Germinal center (tissue), 1 donor: ENCODE measurements around the gene BRSK2.

ENCODE experiments used
- DNase-seq: peaks from one replicate; pipeline ENCODE4 v3.0.0; 2012; ENCODE audit warnings: mixed read lengths, low spot score

BRSK2 gene

DNA sequence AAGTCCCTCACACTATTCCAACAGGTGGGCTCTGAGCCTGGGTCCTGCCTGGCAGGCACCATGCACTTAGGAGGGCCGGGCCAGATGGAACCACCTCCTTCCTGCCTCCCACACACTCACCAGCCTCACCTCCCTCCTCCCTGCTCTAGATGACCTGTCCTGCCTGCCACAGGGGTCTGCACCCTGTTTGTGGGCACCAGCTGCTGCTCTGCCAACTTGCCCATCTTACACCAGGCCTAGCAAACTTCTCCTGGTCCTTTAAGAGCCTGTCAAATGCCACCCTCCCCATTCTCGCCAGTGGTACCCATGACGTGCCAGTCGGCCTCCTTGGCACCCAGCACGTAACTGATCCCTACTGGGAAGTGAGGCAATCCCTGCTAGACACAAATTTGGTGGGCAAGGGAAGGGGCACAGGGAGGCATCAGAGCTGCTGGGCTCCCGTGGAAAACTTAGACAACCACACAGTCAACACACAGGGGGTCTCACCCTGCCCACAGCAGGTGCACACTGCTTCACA, 93.8 kb downstream of the BRSK2 start:
- no peak for DNase-seq

DNA sequence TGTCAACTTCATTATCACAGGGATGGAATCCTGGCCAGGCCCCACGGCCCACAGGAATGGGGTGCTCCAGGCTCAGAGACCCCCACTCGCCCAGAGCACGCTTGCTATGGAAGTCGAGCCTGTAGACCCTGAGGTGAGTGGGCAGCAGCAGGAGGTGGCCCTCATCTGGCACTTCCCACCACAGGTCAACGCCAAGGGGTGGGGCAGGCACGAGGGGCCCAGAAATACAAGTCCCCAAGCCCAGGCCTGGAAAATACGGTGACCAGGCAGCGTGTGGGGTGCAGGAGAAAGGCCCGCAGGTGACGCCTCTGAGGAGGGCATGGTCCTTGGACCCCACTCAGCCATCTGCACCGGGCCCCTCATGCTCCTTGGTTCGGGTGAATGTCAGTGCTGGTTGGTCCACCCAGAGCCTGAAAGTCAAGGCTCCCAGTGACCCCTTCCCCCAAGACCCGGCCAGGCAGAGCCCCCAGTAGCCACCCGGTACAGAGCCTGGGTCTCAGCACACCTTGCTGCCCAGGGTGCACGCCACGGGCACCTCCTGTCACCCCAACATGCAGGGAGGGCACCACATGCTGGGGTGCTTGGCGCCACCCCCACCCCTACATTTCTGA, 94.4 kb downstream of the BRSK2 start:
- no peak for DNase-seq

- DNase-seq = no peak
Measured at GRCh38 chr11:1484695-1485503, 95.2 kb downstream of the BRSK2 start.

- DNase-seq = no peak
Measured at GRCh38 chr11:1485504-1485885, 95.8 kb downstream of the BRSK2 start.

GRCh38 chr11:1486054-1486825, 96.5 kb downstream of the BRSK2 start, which contains the start of gene MOB2:
Gene MOB2, minus strand, starts transcription at chr11:1486779. Its CDS starts 223 bp downstream, at chr11:1486556.
- no peak for DNase-seq

DNA sequence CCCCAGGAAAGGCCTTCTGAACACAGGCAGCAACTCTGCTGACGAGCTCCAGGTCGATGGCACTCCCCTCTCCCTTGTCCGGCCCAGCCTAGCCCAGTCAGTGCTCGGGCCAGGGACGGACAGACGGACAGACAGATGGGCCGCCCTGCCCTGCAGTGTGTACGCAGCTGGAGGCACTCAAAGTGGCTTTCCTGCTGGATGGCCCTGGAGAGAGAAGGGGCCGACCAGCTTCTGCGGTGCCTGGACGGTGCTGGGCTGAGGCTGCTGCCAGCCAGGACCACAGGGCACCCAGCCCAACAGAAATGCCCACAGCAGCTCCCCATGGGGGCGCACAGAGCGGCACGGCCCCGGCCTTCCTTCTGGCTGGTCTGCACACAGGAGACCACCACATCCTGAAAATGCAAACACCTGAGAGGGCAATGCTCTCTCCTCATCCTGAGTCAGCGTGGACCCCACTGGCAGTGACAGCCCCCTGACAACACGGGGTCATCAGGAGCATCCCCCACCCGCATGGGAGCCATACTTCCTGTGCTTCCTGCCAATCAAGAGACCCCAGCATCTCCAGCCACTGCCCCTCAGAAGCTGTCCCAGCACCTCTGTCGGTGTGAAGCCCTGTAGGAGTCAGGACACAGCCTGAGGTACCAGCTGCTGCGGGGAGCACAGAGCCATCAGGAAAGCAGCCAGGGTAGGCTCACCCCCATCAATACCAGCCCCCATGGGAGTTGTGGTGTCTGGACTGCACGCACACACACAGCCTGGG, 97.5 kb downstream of the BRSK2 start:
- no peak for DNase-seq

GRCh38 chr11:1487851-1488574, 98.3 kb downstream of the BRSK2 start:
- DNase-seq = no peak

DNA sequence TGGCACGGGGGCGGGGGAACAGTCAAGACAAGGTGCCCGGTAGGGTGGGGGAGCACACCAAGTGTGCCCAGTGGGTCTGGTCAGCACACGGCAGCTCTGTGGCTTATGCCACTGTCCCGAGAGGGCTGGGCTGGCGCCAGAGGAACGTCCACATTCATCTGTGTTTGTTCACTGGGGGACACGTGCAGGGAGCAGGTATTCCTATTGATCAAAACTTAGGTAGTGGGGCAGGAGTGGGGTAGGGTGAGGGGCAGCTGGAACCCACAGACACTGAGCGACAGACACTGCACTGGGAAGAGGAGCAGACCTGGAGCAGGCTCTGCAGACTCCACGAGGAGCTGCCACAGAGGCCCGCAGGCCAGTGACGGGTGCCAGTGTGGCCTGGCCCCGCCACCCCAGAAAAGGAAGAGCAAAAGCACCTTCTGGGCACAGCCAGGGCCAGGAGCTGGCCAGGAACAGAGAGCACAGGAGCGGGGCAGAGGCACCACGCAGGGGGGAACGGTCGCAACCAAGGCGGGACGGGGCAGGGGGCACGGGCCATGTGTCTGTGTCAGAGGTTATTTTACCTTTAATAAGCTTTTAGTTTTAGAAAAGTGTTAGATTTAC, 98.9 kb downstream of the BRSK2 start:
- DNase-seq = no peak

- DNase-seq = no peak
Measured at GRCh38 chr11:1490651-1491050, 100.9 kb downstream of the BRSK2 start.

DNA sequence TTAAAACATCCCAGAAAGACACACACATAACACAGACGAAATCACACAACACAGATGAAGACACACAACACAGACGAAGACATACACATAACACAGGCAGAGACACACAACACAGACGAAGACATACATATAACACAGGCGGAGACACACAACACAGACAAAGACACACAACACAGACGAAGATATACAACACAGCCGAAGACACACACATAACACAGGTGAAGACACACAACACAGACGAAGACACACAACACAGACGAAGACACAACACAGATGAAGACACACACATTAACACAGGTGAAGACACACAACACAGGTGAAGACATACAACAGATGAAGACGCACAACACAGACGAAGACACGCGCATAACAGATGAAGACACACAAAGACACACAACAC, 101.6 kb downstream of the BRSK2 start:
- DNase-seq = no peak

GRCh38 chr11:1493650-1494244, 104.0 kb downstream of the BRSK2 start:
- DNase-seq = no peak

GRCh38 chr11:1494650-1495049, 104.9 kb downstream of the BRSK2 start:
- DNase-seq = no peak

- DNase-seq = no peak
Measured at GRCh38 chr11:1496091-1496760, 106.5 kb downstream of the BRSK2 start.

- no peak for DNase-seq
Measured at GRCh38 chr11:1496761-1497095, 107.0 kb downstream of the BRSK2 start.

DNA sequence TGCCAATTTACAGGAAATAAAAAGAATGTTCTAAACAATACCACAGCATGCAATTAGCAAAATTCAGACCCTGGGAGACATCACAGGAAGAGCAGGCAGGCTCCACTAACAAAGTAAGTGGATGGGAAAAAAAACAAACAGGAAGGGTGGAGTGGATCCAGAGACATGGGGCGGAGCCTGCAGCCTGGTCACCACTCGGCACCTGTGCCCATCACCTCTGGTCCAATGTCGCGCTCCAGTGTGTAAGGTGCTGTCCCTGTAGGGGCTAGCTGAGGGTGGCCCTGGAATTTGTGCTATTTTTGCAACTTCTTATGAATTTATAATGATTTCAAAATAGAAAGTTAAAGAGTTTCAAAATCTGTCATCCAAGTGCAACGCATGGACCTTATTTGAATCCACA, 107.9 kb downstream of the BRSK2 start:
- DNase-seq = no peak

- no peak for DNase-seq
Measured at GRCh38 chr11:1498262-1498661, 108.5 kb downstream of the BRSK2 start.

DNA sequence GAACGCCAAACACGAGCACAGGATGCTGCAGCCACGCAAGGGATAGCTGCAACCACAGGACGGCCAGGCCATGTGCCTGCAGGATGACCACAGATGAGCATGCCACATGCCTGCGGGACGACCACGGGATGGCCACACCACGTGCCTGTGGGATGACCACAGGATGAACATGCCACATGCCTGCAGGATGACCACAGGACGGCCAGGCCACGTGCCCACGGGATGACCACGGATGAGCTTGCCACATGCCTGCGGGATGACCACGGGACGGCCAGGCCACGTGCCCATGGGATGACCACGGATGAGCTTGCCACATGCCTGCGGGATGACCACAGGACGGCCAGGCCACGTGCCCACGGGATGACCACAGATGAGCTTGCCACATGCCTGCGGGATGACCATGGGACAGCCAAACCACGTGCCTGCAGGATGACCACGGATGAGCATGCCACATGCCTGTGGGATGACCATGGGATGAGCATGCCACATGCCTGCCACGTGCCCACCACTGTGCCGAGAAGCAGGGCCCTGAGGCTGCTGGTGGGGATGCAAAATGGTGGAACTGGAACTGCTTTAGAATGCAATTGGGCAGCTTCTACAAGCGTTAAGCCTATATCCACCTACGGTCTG, 109.6 kb downstream of the BRSK2 start:
- DNase-seq = no peak

- no peak for DNase-seq
Measured at GRCh38 chr11:1499899-1500298, 110.2 kb downstream of the BRSK2 start.
